Stimulated activated CD4-positive, alpha-beta T cell treated with anti-CD3 and anti-CD28 coated beads, Interleukin-1b, Interleukin-23, amount 100 ng/mL, for 4 hours (primary cell): ENCODE results near the gene MAEL.

Experiments
- DNase-seq, 2 donors: peaks; one replicate each; pipeline ENCODE4 v3.0.0-alpha.2; 2020; ENCODE audit warnings: low read depth in 2 of 2

MAEL gene

GRCh38 chr1:167056529-167057231 lies 67.6 kb downstream of the MAEL start:
- no peak for DNase-seq

DNA sequence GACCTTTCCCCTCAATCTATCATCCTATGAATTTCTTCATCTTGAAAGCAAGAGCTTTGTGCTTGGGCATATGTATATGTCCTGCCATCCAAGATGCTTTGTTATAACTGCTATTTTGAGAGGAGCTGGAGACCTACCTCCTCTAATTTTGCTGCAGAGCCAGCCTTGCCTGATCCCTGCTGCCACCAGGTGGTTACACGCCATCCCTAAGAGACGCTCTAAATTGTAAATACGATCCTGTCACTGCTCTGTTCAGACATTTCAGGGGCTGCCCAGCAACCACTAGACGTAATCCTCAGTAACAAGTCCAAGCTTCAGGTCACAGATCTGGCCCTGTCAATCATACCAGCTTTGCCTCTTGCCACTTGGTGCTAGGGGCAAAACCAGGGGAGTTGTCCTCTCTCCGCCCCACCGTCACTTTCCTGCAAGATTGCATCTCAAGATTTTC lies 68.2 kb downstream of the MAEL start:
- DNase-seq: no peak

GRCh38 chr1:167059045-167059808 lies 70.1 kb downstream of the MAEL start:
- DNase-seq: peak; percentile 67 to 69

DNA sequence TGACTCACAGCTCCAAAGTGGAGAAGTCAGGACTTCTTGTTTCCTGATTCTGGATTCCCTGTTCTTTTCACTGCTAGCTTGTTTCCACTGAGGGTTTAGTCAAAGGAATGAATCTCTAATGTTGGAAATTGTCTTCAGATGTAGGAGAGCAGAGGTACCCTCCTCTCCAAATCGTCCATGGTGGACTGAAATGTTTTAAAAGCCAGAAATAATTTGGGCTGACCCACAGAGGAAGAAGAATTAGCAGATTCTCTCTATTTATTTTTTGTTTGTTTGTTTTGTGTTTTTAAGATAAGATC lies 70.7 kb downstream of the MAEL start:
- no peak for DNase-seq

DNA sequence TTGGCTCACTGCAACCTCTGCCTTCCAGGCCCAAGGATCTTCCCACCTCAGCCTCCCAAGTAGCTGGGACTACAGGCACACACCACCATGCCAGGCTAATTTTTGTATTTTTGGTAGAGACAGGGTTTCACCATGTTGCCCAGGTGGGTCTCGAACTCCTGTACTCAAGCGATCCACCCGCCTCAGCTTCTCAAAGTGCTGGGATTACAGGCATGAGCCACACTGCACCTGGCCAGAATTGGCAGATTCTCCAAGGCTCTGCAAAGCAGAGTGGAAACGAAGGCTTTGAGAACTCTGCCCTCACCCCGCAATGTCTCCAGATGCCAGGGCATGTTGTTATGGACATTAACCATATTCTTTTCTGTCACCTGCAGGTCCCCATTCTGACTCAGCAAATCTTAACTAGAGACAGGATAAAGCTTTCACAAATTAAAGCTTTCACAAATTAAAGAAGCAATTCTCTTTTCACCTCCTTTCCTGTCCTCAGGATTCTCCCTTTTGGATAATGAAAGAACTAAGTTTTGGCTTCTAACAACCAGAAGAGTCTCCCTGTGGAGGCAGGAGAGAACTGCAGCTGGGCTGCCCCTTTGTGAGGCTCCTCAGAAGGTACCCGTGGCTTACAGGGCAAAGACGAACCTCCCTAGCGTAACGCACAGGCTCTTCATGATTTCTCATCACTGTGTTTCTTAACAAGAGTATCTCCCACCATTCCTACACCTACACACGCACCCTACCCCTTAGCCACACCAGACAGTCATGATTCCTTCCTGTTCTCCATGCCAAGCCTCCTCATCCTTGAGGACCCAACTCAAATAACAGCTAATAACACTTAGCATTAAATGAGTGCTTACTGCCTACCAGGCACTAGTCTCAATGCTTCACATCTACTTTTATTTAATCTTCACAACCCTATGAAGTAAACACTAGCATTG lies 71.3 kb downstream of the MAEL start:
- no peak for DNase-seq

- DNase-seq: no peak
Observed at GRCh38 chr1:167061073-167061464, 72.0 kb downstream of the MAEL start.

GRCh38 chr1:167064621-167065020 lies 75.5 kb downstream of the MAEL start:
- no peak for DNase-seq

- no peak for DNase-seq
Observed at GRCh38 chr1:167065471-167065870, 76.4 kb downstream of the MAEL start.

GRCh38 chr1:167066333-167067122 lies 77.4 kb downstream of the MAEL start:
- DNase-seq: peak; percentile 80 to 81

- no peak for DNase-seq
Observed at GRCh38 chr1:167067904-167068303, 78.8 kb downstream of the MAEL start.

- no peak for DNase-seq
Observed at GRCh38 chr1:167068761-167069160, 79.7 kb downstream of the MAEL start.

DNA sequence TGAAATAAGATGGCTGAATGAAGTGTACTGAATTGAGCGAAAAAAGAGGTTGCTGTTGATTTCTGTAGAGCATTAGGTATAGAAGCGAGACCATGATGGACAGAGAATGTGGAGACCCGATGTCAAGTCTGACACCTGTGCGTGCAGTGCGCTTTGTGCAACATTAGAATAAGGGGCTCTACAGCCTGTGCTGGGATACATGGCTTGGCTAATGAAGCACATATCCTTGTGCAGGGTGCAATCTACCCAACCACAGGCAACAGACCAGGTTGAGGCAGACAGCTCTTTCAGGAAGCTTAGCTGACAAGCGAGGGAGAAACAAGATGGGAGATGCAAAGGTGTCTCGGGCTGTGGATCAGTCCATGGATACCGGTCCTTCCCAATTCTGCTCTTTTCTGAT lies 82.2 kb downstream of the MAEL start:
- no peak for DNase-seq
